CD4-positive, alpha-beta T cell treated with Interleukin-1 beta for 1 hour (primary cell): ENCODE data around the gene PTCD1.
A peak's percentile ranks its signal among the peaks of the same experiment; 100 is the strongest.

Experiments
- DNase-seq, 2 donors: peaks; one replicate each; pipeline ENCODE4 v3.0.0-alpha.2; 2020 to 2022

The PTCD1 gene

GRCh38 chr7:99408379-99409191 lies 30.0 kb downstream of the PTCD1 start, which contains the start of the genes BUD31 and PDAP1:
Gene BUD31, plus strand, starts transcription at chr7:99408969. Its CDS starts 2,124 bp downstream, at chr7:99411093.
Gene PDAP1, minus strand, starts transcription at chr7:99408597. Its CDS starts 49 bp downstream, at chr7:99408548.
- DNase-seq: peak; percentile 94 to 97

- peak in 1 of 2 donors; percentile 29 for DNase-seq
These were observed 30.7 kb downstream of the PTCD1 start for GRCh38 chr7:99407872-99408378.

- DNase-seq: no peak
These were observed 32.0 kb downstream of the PTCD1 start for GRCh38 chr7:99406557-99406956.

- no peak for DNase-seq
These were observed 33.6 kb downstream of the PTCD1 start for GRCh38 chr7:99404977-99405320.

GRCh38 chr7:99404235-99404976 lies 34.2 kb downstream of the PTCD1 start:
- DNase-seq: no peak

GRCh38 chr7:99403764-99404163 lies 34.8 kb downstream of the PTCD1 start:
- no peak for DNase-seq

- no peak for DNase-seq
These were observed 35.7 kb downstream of the PTCD1 start for GRCh38 chr7:99402854-99403253.

GRCh38 chr7:99399597-99399996 lies 39.0 kb downstream of the PTCD1 start:
- DNase-seq: no peak

- no peak for DNase-seq
These were observed 39.6 kb downstream of the PTCD1 start for GRCh38 chr7:99398891-99399445.

GRCh38 chr7:99397297-99397983 lies 41.2 kb downstream of the PTCD1 start:
- DNase-seq: no peak

GRCh38 chr7:99396418-99397296 lies 41.9 kb downstream of the PTCD1 start:
- DNase-seq: no peak

GRCh38 chr7:99395616-99396327 lies 42.8 kb downstream of the PTCD1 start:
- DNase-seq: no peak

GRCh38 chr7:99394188-99394502 lies 44.5 kb downstream of the PTCD1 start:
- DNase-seq: no peak

- DNase-seq: no peak
These were observed 45.0 kb downstream of the PTCD1 start for GRCh38 chr7:99393355-99394187.

- DNase-seq: peak; percentile 89
These were observed 45.8 kb downstream of the PTCD1 start for GRCh38 chr7:99392659-99393354.

GRCh38 chr7:99392046-99392445 lies 46.6 kb downstream of the PTCD1 start:
- DNase-seq: no peak

GRCh38 chr7:99390941-99391602 lies 47.5 kb downstream of the PTCD1 start:
- DNase-seq: no peak

- no peak for DNase-seq
These were observed 48.8 kb downstream of the PTCD1 start for GRCh38 chr7:99389772-99390171.

GRCh38 chr7:99387912-99388311 lies 50.7 kb downstream of the PTCD1 start:
- no peak for DNase-seq
